ENCODE data around the gene ADCY2. TPM values are rescaled to one million over a fixed set of nuclear protein-coding genes. Genes with fewer than 3 reads are reported as not detected.
"Not testable (repeated sequence)": the region's sequence is repeated elsewhere in the genome, so short reads cannot be mapped to it uniquely, and the experiment has no call there.

Gene ADCY2
- total RNA-seq, 2 experiments from 2014 or later: not detected

DNA sequence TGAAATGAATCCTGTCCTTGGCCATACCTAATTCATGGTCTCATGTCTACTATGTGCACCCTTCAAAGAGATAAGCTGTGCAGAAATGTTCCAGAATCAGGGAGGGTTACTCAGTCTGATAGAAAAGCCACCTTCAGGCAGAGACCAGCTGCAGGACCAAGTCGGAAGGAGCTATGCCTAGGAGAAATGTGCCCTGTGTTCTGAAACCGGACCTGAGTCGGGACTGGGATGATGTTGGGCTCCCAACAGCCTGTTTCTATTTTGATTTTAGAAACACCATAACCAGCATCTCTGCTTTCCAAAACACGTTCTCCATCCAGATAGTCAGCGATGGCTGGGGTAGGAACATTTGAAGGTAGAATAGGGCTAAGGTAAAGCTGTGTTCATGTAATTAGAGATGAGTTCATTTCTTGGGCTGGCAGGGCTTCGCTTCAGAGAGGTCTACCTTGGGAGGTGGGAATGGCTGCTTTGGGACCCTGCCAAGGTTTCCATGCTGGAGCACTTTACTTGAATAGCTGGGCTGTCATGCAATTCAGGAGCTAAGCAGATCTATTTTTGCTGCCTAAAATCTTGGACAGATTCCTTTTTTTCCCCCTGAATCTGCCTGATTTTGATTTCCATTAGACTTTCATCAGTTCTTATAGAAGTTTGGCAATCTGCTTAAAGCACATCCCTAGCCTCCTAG, 2.8 kb downstream of the ADCY2 start:
- CTCF ChIA-PET: interaction anchor here (0.5 kb wide), 1 partner anchor 529 kb away, joined by 3 read pairs; no protein-coding TSS in a partner anchor
- no peak overlapping the region for H3K4me3 Mint-ChIP-seq
- peaks cover 32% of the 10 kb centered on the region for H3K27me3 Mint-ChIP-seq (ENCODE audit: low read depth)
- H3K9me3 Mint-ChIP-seq: no peaks in the 10 kb centered on the region
- no peaks in the 10 kb centered on the region for H3K36me3 Mint-ChIP-seq (ENCODE audit: low read depth)
- H3K27ac Mint-ChIP-seq: no peak overlapping the region
- H3K4me1 Mint-ChIP-seq (ENCODE audit: low read depth): peaks cover 6% of the 10 kb centered on the region
- DNase-seq: no peak
- intact Hi-C loops (cut with micrococcal nuclease): loop anchor here (10.0 kb wide), 1 partner anchor 356 kb away; no protein-coding TSS in a partner anchor

DNA sequence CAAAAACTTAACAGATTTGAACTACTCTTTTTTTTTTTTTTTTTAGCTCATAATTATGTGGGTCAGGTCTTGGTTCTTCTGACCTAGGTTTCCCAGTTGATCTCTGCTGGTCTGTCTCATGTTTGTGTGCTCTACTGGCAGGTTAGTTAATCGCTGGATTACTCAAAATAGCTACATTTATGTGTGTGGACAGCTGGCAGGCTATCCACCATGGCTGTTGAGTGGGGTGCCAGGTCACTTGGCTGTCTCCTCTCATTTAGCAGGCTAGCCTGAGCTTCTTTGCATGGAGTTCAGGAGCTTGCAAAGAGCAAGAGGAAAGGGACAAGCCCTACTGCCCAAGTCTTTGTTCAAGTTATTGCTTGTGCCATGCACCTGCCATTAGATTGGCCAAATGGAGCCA, 9.3 kb downstream of the ADCY2 start:
- no peak for DNase-seq
- intact Hi-C loops (cut with micrococcal nuclease): no loop called here
- no peak overlapping the region for H3K27ac Mint-ChIP-seq
- no peaks in the 10 kb centered on the region for H3K4me1 Mint-ChIP-seq (ENCODE audit: low read depth)
- H3K36me3 Mint-ChIP-seq (ENCODE audit: low read depth): no peaks in the 10 kb centered on the region
- H3K27me3 Mint-ChIP-seq (ENCODE audit: low read depth): peaks cover 6% of the 10 kb centered on the region
- no peak overlapping the region for H3K4me3 Mint-ChIP-seq
- CTCF ChIA-PET: no interaction called here
- H3K9me3 Mint-ChIP-seq: peaks cover 2% of the 10 kb centered on the region

DNA sequence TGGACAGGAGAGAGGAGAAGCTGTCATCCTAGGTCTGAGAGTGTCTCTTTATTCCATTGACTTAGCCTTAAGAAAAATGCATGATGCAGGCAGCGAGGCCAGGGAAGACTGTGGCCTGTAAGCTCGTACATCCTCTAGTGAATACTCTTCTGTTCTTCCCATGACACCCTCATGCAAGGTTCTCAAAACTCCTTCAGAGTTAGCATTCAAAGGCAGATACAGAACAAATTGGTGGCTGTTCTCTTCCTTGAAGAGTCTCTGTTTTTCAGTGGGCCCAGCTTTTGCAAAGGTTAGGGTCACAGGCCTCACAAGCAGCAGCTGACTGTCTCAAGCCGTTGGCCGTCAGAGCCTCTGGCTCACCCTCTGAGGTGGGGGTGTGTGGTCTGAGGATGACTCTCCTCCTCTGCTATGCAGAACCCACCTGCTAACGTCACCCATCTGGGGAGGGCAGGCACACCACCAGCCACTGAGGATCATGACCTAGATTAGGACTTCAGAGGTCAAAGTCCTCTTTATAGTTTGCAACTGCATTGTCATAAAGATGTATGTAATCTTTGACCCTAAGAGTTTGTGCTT, 15.1 kb downstream of the ADCY2 start:
- H3K27me3 Mint-ChIP-seq (ENCODE audit: low read depth): no peaks in the 10 kb centered on the region
- CTCF ChIA-PET: no interaction called here
- DNase-seq: no peak
- peaks cover 2% of the 10 kb centered on the region for H3K9me3 Mint-ChIP-seq
- no peak overlapping the region for H3K4me3 Mint-ChIP-seq
- intact Hi-C loops (cut with micrococcal nuclease): no loop called here
- no peaks in the 10 kb centered on the region for H3K36me3 Mint-ChIP-seq (ENCODE audit: low read depth)
- no peaks in the 10 kb centered on the region for H3K4me1 Mint-ChIP-seq (ENCODE audit: low read depth)
- no peak overlapping the region for H3K27ac Mint-ChIP-seq

DNA sequence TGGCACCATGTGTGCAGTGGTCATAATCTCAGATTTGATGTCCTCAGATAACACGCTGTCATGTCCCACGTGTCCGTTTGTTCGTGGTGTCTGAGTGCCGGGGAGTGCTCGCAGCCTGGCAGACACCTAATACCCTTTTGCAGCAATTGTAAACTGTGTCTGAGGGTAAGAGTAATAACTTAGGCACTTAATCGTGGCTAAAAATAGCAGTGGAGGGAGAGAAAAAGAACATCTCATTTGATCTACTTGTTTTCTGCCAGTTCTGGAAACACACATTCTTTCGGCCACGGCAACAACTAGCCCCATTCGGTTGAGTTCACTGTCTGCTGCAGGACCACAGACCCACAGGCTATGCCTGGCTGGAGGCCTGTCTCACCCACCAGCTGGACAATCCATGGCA, 16.5 kb downstream of the ADCY2 start:
- no peaks in the 10 kb centered on the region for H3K9me3 Mint-ChIP-seq
- CTCF ChIA-PET: no interaction called here
- H3K27ac Mint-ChIP-seq: no peak overlapping the region
- no peaks in the 10 kb centered on the region for H3K36me3 Mint-ChIP-seq (ENCODE audit: low read depth)
- intact Hi-C loops (cut with micrococcal nuclease): no loop called here
- H3K4me3 Mint-ChIP-seq: no peak overlapping the region
- H3K4me1 Mint-ChIP-seq (ENCODE audit: low read depth): no peaks in the 10 kb centered on the region
- no peak for DNase-seq
- no peaks in the 10 kb centered on the region for H3K27me3 Mint-ChIP-seq (ENCODE audit: low read depth)

DNA sequence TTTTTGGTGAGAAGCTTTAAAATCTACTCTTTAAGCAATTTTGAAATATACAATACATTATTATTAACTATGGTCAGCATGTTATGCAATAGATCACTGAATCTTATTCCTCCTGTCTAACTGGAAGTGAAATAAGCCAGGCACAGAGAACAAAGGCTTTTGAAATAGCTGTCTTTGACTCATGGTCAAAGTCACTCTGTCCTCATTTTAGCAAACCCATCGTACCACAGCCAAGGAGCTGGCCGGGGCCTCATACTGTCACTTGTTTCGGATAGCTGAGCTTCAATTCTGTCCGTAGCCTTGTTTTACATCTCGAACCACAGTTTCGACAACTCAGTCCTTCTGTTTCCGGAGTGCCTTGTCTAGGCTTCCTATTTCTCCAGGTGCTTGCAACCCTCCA, 19.2 kb downstream of the ADCY2 start:
- Mint-ChIP-seq H3K27ac (no peak overlapping the region), H3K36me3 (ENCODE audit: low read depth) (no peaks in the 10 kb centered on the region), H3K4me1 (ENCODE audit: low read depth) (no peaks in the 10 kb centered on the region), H3K4me3 (no peak overlapping the region), H3K27me3 (ENCODE audit: low read depth) (peaks cover 9% of the 10 kb centered on the region), H3K9me3 (no peaks in the 10 kb centered on the region)
- CTCF ChIA-PET: no interaction called here
- intact Hi-C loops (cut with micrococcal nuclease): no loop called here
- DNase-seq: no peak

DNA sequence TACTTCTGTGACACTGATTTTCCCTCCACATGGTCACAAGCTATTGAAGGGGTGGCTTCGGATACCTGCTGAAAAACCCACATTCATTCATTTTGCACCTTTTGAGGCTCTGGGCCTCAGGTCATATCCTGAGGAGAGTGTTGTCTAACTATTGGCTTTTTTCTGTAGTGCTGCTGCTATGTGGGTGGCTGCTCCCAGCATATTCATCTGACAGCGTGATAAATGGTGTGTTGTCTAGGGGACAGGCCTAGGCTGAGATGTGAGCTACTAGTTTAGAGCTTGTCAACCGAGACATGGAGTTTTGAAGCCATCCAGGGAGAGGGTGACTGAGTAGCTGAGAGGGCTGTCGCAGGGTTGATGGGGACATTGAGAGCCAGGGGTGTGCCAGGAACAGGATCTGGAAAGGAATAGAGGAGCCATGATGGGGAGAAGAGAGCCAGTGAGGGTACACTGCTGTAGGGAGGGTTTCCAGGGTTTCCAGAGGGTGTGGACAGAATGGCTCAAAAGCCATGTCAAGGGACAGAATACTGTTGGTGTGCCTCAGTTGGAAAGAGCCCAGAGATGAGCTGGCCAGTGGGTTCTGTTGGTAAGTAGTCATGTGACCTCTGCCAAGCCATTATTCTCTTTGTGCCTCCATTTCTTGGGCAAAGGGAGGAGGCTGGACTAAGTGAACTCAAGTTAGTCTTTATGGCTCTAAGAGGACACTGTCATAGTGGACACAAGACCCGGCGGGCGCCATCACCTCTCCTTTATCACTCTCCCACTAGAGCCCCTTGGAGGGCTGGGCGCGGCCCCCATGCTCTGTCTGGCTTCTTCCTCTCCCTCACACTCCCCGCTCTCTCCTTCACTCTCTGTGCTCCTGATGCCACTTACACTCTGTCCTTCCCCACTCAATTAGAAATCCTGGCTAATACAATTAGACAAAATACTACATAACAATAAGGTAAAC, 19.9 kb downstream of the ADCY2 start:
- no peaks in the 10 kb centered on the region for H3K36me3 Mint-ChIP-seq (ENCODE audit: low read depth)
- CTCF ChIA-PET: interaction anchor here (0.5 kb wide), 1 partner anchor 228 kb away, joined by 4 read pairs; no protein-coding TSS in a partner anchor
- DNase-seq: no peak
- H3K4me3 Mint-ChIP-seq: no peak overlapping the region
- H3K27ac Mint-ChIP-seq: no peak overlapping the region
- intact Hi-C loops (cut with micrococcal nuclease): no loop called here
- H3K9me3 Mint-ChIP-seq: no peaks in the 10 kb centered on the region
- H3K27me3 Mint-ChIP-seq (ENCODE audit: low read depth): peaks cover 13% of the 10 kb centered on the region
- no peaks in the 10 kb centered on the region for H3K4me1 Mint-ChIP-seq (ENCODE audit: low read depth)

DNA sequence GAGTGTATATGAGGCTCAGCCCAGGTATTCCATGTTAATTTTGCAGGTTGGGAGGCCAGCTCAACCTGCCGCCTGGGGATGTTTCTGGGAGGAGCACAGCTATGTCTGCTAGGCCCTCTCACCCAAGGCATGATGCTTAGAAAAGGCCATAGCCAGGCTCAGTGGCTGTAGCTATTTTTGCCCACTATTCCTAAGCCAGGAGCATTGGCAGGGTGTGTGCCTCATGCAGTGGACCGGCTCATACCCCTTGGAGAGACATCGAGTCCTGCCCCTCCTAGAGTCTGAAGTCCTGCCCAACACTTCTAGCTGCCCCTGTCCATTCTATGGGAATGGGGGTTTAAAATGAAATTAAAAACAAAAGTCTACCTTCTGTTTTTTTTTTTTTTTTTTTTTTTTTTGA, 22.3 kb downstream of the ADCY2 start:
- no peaks in the 10 kb centered on the region for H3K36me3 Mint-ChIP-seq (ENCODE audit: low read depth)
- H3K4me1 Mint-ChIP-seq (ENCODE audit: low read depth): no peaks in the 10 kb centered on the region
- no peak for DNase-seq
- intact Hi-C loops (cut with micrococcal nuclease): no loop called here
- H3K4me3 Mint-ChIP-seq: no peak overlapping the region
- H3K9me3 Mint-ChIP-seq: no peaks in the 10 kb centered on the region
- H3K27me3 Mint-ChIP-seq (ENCODE audit: low read depth): peaks cover 14% of the 10 kb centered on the region
- no peak overlapping the region for H3K27ac Mint-ChIP-seq
- CTCF ChIA-PET: no interaction called here

DNA sequence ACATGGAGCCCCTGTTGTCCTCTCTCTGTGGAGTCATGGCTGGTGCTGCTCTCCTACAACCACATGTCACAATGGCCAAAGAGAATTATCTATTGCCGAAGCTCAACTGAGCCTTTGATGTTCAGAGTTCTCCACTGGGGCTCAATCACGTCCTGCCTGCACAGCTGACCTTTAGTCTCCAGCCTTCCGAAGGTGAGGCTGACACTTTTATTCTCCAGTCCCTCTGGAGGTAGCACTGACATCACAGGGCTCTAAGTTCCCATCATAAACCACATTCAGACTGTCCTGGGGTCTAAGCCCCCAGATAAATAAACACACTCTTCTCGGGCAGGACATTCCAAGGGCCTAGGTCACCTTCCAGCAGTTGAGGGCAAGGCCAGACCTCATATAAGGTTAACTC, 23.4 kb downstream of the ADCY2 start:
- Mint-ChIP-seq H3K4me1 (ENCODE audit: low read depth) (no peaks in the 10 kb centered on the region), H3K9me3 (no peaks in the 10 kb centered on the region), H3K36me3 (ENCODE audit: low read depth) (no peaks in the 10 kb centered on the region), H3K4me3 (no peak overlapping the region), H3K27ac (no peak overlapping the region), H3K27me3 (ENCODE audit: low read depth) (peaks cover 24% of the 10 kb centered on the region)
- CTCF ChIA-PET: no interaction called here
- no peak for DNase-seq
- intact Hi-C loops (cut with micrococcal nuclease): no loop called here

DNA sequence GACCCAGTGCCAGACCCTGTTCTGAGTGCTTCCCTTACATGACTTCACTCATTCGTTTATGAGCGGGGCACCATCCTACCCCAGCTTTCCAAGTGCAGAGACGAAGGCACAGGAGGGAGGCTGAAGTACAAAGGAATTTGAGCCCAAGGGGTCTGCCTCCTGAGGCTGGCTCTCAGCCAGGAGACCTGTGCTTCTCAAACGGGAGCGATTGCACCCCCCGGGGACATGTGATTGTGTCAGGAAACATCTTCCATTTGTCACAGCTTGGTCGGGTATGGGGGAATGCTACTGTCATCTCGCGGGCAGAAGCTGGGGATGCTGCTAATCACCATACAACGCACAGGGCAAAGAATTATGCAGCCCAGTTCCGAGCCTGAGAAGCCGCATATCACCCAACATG, 23.9 kb downstream of the ADCY2 start:
- Mint-ChIP-seq H3K36me3 (ENCODE audit: low read depth) (no peaks in the 10 kb centered on the region), H3K4me1 (ENCODE audit: low read depth) (no peaks in the 10 kb centered on the region), H3K27ac (no peak overlapping the region), H3K27me3 (ENCODE audit: low read depth) (peaks cover 25% of the 10 kb centered on the region), H3K4me3 (no peak overlapping the region), H3K9me3 (no peaks in the 10 kb centered on the region)
- DNase-seq: no peak
- CTCF ChIA-PET: no interaction called here
- intact Hi-C loops (cut with micrococcal nuclease): no loop called here

DNA sequence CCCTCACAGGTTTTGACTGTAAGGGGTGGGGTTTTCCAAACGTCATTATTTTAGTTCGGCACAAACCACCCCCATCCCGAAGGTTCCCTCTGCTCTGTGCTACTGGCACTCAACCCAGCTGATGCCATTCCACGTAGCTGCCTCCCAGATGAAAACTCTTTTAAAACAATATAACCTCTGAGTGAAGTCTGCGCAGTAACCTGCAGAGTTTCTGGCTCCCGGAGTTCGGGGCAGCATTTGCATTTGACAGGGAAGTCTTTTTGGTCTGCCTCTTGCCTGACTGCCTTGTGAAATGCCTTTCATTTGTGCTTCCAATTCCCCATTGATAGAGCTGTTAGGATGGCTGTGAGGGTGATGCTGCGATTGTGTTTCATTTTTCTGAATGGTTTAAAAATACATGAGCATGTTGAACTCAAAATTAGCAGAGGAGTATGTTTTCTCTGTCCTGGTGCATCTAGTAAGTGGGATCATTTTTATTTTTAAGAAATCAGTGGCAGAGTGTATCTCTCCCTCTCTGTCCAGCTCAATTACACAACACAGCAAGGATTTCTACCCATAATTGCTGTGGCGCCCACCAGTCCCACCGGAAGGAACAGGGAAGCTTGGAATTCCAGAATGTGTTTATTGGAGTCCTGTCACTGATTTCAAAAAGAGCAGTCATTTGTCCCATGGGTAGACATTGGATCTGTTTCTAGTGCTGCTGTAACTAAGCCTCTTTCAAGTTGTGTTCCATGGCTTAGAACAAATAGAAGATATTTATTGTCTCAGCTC, 24.8 kb downstream of the ADCY2 start:
- Mint-ChIP-seq H3K9me3 (no peaks in the 10 kb centered on the region), H3K27me3 (ENCODE audit: low read depth) (peaks cover 26% of the 10 kb centered on the region), H3K36me3 (ENCODE audit: low read depth) (no peaks in the 10 kb centered on the region), H3K27ac (no peak overlapping the region), H3K4me1 (ENCODE audit: low read depth) (no peaks in the 10 kb centered on the region), H3K4me3 (no peak overlapping the region)
- no peak for DNase-seq
- CTCF ChIA-PET: no interaction called here
- intact Hi-C loops (cut with micrococcal nuclease): no loop called here

DNA sequence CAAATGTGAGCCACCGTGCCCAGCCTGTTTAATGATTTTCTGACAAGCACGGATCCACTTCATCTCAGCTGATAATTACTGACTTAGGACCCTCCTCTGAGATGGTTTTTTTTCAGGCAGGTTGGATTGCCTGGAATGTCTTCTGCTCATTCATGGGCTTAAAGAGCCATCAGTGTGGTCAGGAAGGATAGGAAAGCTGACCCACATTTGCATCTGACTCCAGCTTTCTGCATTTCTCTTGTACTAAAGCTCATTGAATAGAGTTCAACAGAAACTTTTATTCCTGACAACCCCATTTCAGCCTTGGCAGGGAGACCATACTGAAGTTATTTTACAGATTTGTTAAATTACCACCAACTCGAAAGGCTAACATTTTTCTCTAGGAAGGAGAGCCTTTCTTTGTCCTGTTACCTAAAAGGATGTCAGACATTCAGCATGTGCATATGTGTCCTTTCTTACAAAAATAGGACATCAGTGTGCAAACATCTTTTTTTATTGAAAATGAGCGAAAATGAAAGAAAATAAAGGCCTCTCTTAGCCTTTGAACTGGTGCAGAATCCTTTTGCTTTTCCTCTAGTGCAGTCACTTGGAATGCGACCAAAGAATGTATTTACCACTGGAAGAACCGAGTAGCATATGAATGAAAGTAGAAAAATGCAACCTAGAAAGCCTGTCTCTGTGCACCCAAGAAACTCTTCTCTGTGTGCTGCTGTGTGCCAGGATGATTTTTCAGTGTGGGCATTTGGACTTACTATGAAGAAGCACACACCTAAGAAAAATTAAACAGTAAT, 26.6 kb downstream of the ADCY2 start:
- intact Hi-C loops (cut with micrococcal nuclease): no loop called here
- Mint-ChIP-seq H3K9me3 (no peaks in the 10 kb centered on the region), H3K36me3 (ENCODE audit: low read depth) (no peaks in the 10 kb centered on the region), H3K27me3 (ENCODE audit: low read depth) (peaks cover 26% of the 10 kb centered on the region), H3K27ac (no peak overlapping the region), H3K4me1 (ENCODE audit: low read depth) (no peaks in the 10 kb centered on the region), H3K4me3 (no peak overlapping the region)
- DNase-seq: no peak
- CTCF ChIA-PET: no interaction called here

DNA sequence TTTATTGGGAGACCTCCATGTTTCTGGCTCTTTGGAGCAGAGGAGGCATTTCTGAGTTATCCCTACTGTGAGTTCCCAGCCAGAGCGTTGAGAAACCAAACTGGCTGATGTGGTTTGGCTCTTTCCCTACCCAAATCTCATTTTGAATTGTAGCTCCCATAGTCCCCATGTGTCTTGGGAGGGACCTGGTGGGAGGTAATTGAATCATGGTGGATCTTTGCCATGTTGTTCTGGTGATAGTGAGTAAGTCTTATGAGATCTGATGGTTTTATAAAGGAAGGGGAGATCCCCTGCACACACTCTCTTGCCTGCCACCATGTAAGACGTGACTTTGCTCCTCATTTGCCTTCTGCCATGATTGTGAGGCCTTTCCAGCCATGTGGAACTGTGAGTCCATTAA, 27.3 kb downstream of the ADCY2 start:
- DNase-seq; H3K4me1 Mint-ChIP-seq (ENCODE audit: low read depth); H3K27ac Mint-ChIP-seq; CTCF ChIA-PET; H3K9me3 Mint-ChIP-seq; H3K4me3 Mint-ChIP-seq; intact Hi-C loops (cut with micrococcal nuclease); H3K36me3 Mint-ChIP-seq (ENCODE audit: low read depth): not testable (repeated sequence)
- H3K27me3 Mint-ChIP-seq (ENCODE audit: low read depth): peaks cover 26% of the 10 kb centered on the region
